ENCODE results near the gene MARCHF11. TPM values are rescaled to one million over a fixed set of nuclear protein-coding genes. Genes with fewer than 3 reads are reported as not detected.

Gene MARCHF11
- total and polyA plus RNA-seq, 2 of the 4 experiments (the other 2 are of a cell fraction): not detected

- H3K36me3 ChIP-seq (ENCODE audit: control insufficient read depth, insufficient read depth, low read length): no peaks in the 10 kb centered on the region
- H3K14ac ChIP-seq (replicated peaks; ENCODE audit: low read depth, low read length): no peak overlapping the region
- no peak overlapping the region for H2BK120ac ChIP-seq (ENCODE audit: low read depth, low read length)
- H3K56ac ChIP-seq (ENCODE audit: extremely low read depth, insufficient read depth, low read length): no peak overlapping the region
- TF ChIP-seq BHLHE40 (IDR thresholded peaks at IDR 0.05; ENCODE audit: low read depth, low read length) (no peak), RCOR1 (IDR thresholded peaks at IDR 0.05; ENCODE audit: insufficient replicate concordance, low read length) (no peak), POLR2A (IDR thresholded peaks at IDR 0.05; ENCODE audit: low read depth, low read length) (no peak), SMC3 (IDR thresholded peaks at IDR 0.05; ENCODE audit: low read depth, low read length) (no peak), CEBPB (IDR thresholded peaks at IDR 0.05; ENCODE audit: low read depth, low read length) (no peak), CHD1 (IDR thresholded peaks at IDR 0.05; ENCODE audit: low read depth, low read length) (no peak), CTCF (conservative IDR thresholded peaks at IDR 0.05; ENCODE audit: low read depth, low read length) (no peak), RAD21 (IDR thresholded peaks at IDR 0.05; ENCODE audit: low read length) (no peak), MAFK (IDR thresholded peaks at IDR 0.05; ENCODE audit: low read depth, low read length) (no peak), MAZ (IDR thresholded peaks at IDR 0.05; ENCODE audit: borderline replicate concordance, low read depth, low read length) (no peak), RFX5 (IDR thresholded peaks at IDR 0.05; ENCODE audit: low read depth, low read length) (no peak)
- no peak for DNase-seq
- no peak overlapping the region for H3K4ac ChIP-seq (ENCODE audit: low read depth, low read length)
- no peak overlapping the region for H4K8ac ChIP-seq (ENCODE audit: low read depth in 2 of 2, low read length in 2 of 2)
- BruUV-seq (replicated peaks): no TSS peak
- ATAC-seq (ENCODE audit: low read depth): no peak
- no peaks in the 10 kb centered on the region for H3K4me1 ChIP-seq (ENCODE audit: control insufficient read depth, insufficient read depth, low read length)
- in situ Hi-C loops (cut with MboI; ENCODE audit: low sequenced_read_pairs) (no loop called here), dilution Hi-C loops (cut with HindIII; ENCODE audit: low sequenced_read_pairs, unreplicated experiment) (no loop called here), intact Hi-C loops (cut with micrococcal nuclease) (no loop called here)
- H4K91ac ChIP-seq (ENCODE audit: insufficient read depth, low read depth, low read length): no peak overlapping the region
- H3K9me3 ChIP-seq (ENCODE audit: control insufficient read depth, insufficient read depth, low read length): no peaks in the 10 kb centered on the region
- ChIA-PET CTCF (no interaction called here), POLR2A (ENCODE audit: unreplicated experiment) (no interaction called here)
- H2AK5ac ChIP-seq (ENCODE audit: low read depth, low read length): no peak overlapping the region
- H3K18ac ChIP-seq (ENCODE audit: low read depth, low read length): no peak overlapping the region
- H2BK5ac ChIP-seq (ENCODE audit: low read depth, low read length, poor library complexity, severe bottlenecking): no peak overlapping the region
- no CpG with 5 or more reads among the region's 3 CpGs for WGBS, 2 experiments (ENCODE audit: extremely low coverage in 2 of 2, insufficient read length in 1 of 2)
- no peaks in the 10 kb centered on the region for H4K20me1 ChIP-seq (ENCODE audit: insufficient read depth, low read length)
- H2BK20ac ChIP-seq (ENCODE audit: low read depth, low read length): no peak overlapping the region
- H3K4me3 ChIP-seq (ENCODE audit: insufficient read depth, low read depth, low read length): no peak overlapping the region
- no peak overlapping the region for H3K23ac ChIP-seq (ENCODE audit: low read depth, low read length)
- H3K27me3 ChIP-seq (ENCODE audit: control insufficient read depth, insufficient read depth, low read length): no peaks in the 10 kb centered on the region
- H3K27ac ChIP-seq (ENCODE audit: insufficient read depth, low read length): no peak overlapping the region
- H4K5ac ChIP-seq (ENCODE audit: low read depth, low read length): no peak overlapping the region
- no peaks in the 10 kb centered on the region for H3K79me1 ChIP-seq (ENCODE audit: low read depth in 1 of 2, low read length in 2 of 2)
- no peak overlapping the region for H3K4me2 ChIP-seq (ENCODE audit: low read depth, low read length)
- H3K9me1 ChIP-seq (ENCODE audit: insufficient read depth, low read length): no peaks in the 10 kb centered on the region
- H2AFZ ChIP-seq (replicated peaks; ENCODE audit: low read length, poor library complexity): no peak overlapping the region
- no peak overlapping the region for H2BK15ac ChIP-seq (ENCODE audit: low read depth, low read length)
- H2AK9ac ChIP-seq (replicated peaks; ENCODE audit: low read depth, low read length, poor library complexity): no peak overlapping the region
- no peak overlapping the region for H3K9ac ChIP-seq (ENCODE audit: low read depth, low read length)
Observed at GRCh38 chr5:16051246-16051755, 128.3 kb downstream of the MARCHF11 start.
